IMR-90 (cell line): Measurements from ENCODE around the gene PTPRN2.

Experiments
- NFE2L2 ChIP-seq: fragments of 150-350 bp; IDR thresholded peaks from 2 replicates; pipeline ENCODE4 v1.6.1; 2016; ENCODE audit warnings: low read depth, mild to moderate bottlenecking, low read length
- POLR2A ChIP-seq: IDR thresholded peaks from 2 replicates; pipeline ENCODE4 v1.6.1; 2012; ENCODE audit warnings: mild to moderate bottlenecking, low read depth, low read length
- TF ChIP-seq, protein P1 (sequence below): conservative IDR thresholded peaks from 2 replicates; pipeline ENCODE4 v1.5.1; 2012; ENCODE audit warnings: mild to moderate bottlenecking, low read depth, low read length, improper control_type of control experiment

DNA sequence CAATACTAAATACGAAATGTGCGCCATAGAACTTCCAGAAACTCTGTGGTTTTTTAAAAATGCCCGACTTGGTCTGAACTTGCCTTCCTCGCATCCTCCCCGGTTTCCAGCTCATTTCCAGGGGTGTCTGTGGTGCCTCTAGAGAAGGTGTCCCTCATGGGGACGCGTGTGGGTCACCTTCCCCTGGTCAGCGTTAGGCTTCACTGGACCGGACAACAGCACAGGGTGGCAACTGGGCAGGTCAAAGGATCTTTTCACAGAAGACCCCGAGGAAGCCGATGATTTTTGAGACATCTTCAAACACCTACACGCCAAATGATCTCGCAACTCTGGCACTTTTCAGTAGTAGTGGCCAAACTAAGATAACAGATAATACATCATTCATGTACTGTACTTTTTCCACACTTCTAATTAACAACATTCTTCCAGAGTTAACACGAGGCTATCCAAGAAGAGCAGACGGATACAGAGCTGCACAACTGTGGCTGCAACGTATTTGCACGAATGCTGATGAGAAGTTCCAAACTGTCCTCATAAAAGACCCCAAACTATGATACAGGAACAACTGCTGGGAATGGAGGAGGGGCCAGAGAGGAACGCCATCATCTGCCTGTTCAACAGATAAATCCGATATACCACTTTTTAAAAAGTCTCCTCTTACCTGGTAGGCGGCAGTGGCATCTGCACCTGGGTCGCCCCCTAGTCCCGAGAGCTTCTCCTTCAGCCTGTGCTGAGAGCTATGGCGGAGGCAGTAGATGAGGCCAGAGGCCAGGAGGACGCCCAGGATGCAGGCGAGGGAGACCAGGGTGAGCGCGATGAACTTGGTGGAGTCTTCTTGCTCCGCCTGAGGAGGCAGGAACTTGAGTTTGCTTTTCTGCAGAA is 905.3 kb downstream of the PTPRN2 start:
- TF ChIP-seq, protein P1, sequence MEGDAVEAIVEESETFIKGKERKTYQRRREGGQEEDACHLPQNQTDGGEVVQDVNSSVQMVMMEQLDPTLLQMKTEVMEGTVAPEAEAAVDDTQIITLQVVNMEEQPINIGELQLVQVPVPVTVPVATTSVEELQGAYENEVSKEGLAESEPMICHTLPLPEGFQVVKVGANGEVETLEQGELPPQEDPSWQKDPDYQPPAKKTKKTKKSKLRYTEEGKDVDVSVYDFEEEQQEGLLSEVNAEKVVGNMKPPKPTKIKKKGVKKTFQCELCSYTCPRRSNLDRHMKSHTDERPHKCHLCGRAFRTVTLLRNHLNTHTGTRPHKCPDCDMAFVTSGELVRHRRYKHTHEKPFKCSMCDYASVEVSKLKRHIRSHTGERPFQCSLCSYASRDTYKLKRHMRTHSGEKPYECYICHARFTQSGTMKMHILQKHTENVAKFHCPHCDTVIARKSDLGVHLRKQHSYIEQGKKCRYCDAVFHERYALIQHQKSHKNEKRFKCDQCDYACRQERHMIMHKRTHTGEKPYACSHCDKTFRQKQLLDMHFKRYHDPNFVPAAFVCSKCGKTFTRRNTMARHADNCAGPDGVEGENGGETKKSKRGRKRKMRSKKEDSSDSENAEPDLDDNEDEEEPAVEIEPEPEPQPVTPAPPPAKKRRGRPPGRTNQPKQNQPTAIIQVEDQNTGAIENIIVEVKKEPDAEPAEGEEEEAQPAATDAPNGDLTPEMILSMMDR, result no peak
- TF ChIP-seq NFE2L2, result no peak
- TF ChIP-seq POLR2A, result no peak
